Measurements from ENCODE around the gene FAM216B.
A peak's percentile ranks its signal among the peaks of the same experiment; 100 is the strongest.

The FAM216B gene

GRCh38 chr13:42795666-42796065, 14.3 kb downstream of the FAM216B start:
- no peak overlapping the region for H2BK15ac ChIP-seq (ENCODE audit: low read depth, poor library complexity, severe bottlenecking)
- no peak overlapping the region for H2BK12ac ChIP-seq (ENCODE audit: low read length in 2 of 2)
- H2AK5ac ChIP-seq (ENCODE audit: low read length, severe bottlenecking), result no peak overlapping the region
- H3K23ac ChIP-seq (ENCODE audit: low read length in 2 of 2), result no peak overlapping the region
- H3K27me3 ChIP-seq (ENCODE audit: control insufficient read depth in 1 of 2, insufficient read depth in 1 of 2, low read length in 2 of 2), result no peaks in the 10 kb centered on the region
- H4K91ac ChIP-seq (ENCODE audit: low read length), result no peak overlapping the region
- no peak overlapping the region for H3K4ac ChIP-seq (ENCODE audit: low read depth in 1 of 2, low read length in 2 of 2)
- WGBS, result 97% methylated on average over 2 of the region's 2 CpGs
- H3K18ac ChIP-seq (ENCODE audit: low read depth in 1 of 2, low read length in 2 of 2), result no peak overlapping the region
- no peak overlapping the region for H3K14ac ChIP-seq (ENCODE audit: low read length in 2 of 2)
- no peak overlapping the region for H4K8ac ChIP-seq (ENCODE audit: low read length)
- no peaks in the 10 kb centered on the region for H3K4me1 ChIP-seq (ENCODE audit: control insufficient read depth, insufficient read depth, low read depth, low read length)
- peaks cover 0 to 60% of the 10 kb centered on the region in 2 experiments for H3K36me3 ChIP-seq (ENCODE audit: control insufficient read depth in 1 of 2, insufficient read depth in 2 of 2, low read depth in 1 of 2, low read length in 2 of 2)
- no peak overlapping the region for H2BK120ac ChIP-seq (ENCODE audit: low read depth, low read length)
- no peak overlapping the region for H3K27ac ChIP-seq (ENCODE audit: low read length, poor library complexity, severe bottlenecking)
- H2BK5ac ChIP-seq (ENCODE audit: low read depth, low read length, poor library complexity, severe bottlenecking), result no peak overlapping the region
- H3K4me3 ChIP-seq (ENCODE audit: insufficient read depth in 1 of 2, low read depth in 1 of 2, low read length in 2 of 2), result no peak overlapping the region
- no peaks in the 10 kb centered on the region for H3K79me1 ChIP-seq (replicated peaks; ENCODE audit: low read length, poor library complexity, severe bottlenecking)
- no peaks in the 10 kb centered on the region for H3K9me3 ChIP-seq (ENCODE audit: control insufficient read depth, low read length)
- H3K4me2 ChIP-seq (ENCODE audit: low read length, poor library complexity, severe bottlenecking), result no peak overlapping the region
- H2AFZ ChIP-seq (ENCODE audit: low read depth, low read length), result no peak overlapping the region
- DNase-seq, result no peak
- no peak overlapping the region for H3K9ac ChIP-seq (ENCODE audit: low read length)

- Histone ChIP-seq H3K36me3 (ENCODE audit: control insufficient read depth in 1 of 2, insufficient read depth in 2 of 2, low read depth in 1 of 2, low read length in 2 of 2) (peaks cover 0 to 48% of the 10 kb centered on the region in 2 experiments), H3K18ac (ENCODE audit: low read depth in 1 of 2, low read length in 2 of 2) (no peak overlapping the region), H3K4ac (ENCODE audit: low read depth in 1 of 2, low read length in 2 of 2) (no peak overlapping the region), H3K79me1 (replicated peaks; ENCODE audit: low read length, poor library complexity, severe bottlenecking) (no peaks in the 10 kb centered on the region), H3K23ac (ENCODE audit: low read length in 2 of 2) (no peak overlapping the region), H4K8ac (ENCODE audit: low read length) (peak overlapping the region; percentile 12), H3K4me3 (ENCODE audit: insufficient read depth in 1 of 2, low read depth in 1 of 2, low read length in 2 of 2) (no peak overlapping the region), H3K27me3 (ENCODE audit: control insufficient read depth in 1 of 2, insufficient read depth in 1 of 2, low read length in 2 of 2) (no peaks in the 10 kb centered on the region), H3K27ac (ENCODE audit: low read length, poor library complexity, severe bottlenecking) (no peak overlapping the region), H2BK120ac (ENCODE audit: low read depth, low read length) (no peak overlapping the region), H3K9me3 (ENCODE audit: control insufficient read depth, low read length) (no peaks in the 10 kb centered on the region), H4K91ac (ENCODE audit: low read length) (no peak overlapping the region), H3K14ac (ENCODE audit: low read length in 2 of 2) (no peak overlapping the region), H3K4me2 (ENCODE audit: low read length, poor library complexity, severe bottlenecking) (no peak overlapping the region), H3K9ac (ENCODE audit: low read length) (peak overlapping the region; percentile 25), H2AFZ (ENCODE audit: low read depth, low read length) (no peak overlapping the region), H2BK15ac (ENCODE audit: low read depth, poor library complexity, severe bottlenecking) (no peak overlapping the region), H3K4me1 (ENCODE audit: control insufficient read depth, insufficient read depth, low read depth, low read length) (no peaks in the 10 kb centered on the region), H2BK12ac (ENCODE audit: low read length in 2 of 2) (no peak overlapping the region), H2BK5ac (ENCODE audit: low read depth, low read length, poor library complexity, severe bottlenecking) (no peak overlapping the region), H2AK5ac (ENCODE audit: low read length, severe bottlenecking) (no peak overlapping the region)
- DNase-seq, result no peak
- 90% methylated on average over 5 of the region's 7 CpGs for WGBS
Observed at GRCh38 chr13:42796747-42797356, 15.5 kb downstream of the FAM216B start.

- Histone ChIP-seq H3K9me3 (ENCODE audit: control insufficient read depth, low read length) (no peaks in the 10 kb centered on the region), H3K79me1 (replicated peaks; ENCODE audit: low read length, poor library complexity, severe bottlenecking) (no peaks in the 10 kb centered on the region), H4K8ac (ENCODE audit: low read length) (no peak overlapping the region), H3K27me3 (ENCODE audit: control insufficient read depth in 1 of 2, insufficient read depth in 1 of 2, low read length in 2 of 2) (no peaks in the 10 kb centered on the region), H2AFZ (ENCODE audit: low read depth, low read length) (no peak overlapping the region), H3K4ac (ENCODE audit: low read depth in 1 of 2, low read length in 2 of 2) (no peak overlapping the region), H3K4me2 (ENCODE audit: low read length, poor library complexity, severe bottlenecking) (no peak overlapping the region), H3K18ac (ENCODE audit: low read depth in 1 of 2, low read length in 2 of 2) (no peak overlapping the region), H2BK5ac (ENCODE audit: low read depth, low read length, poor library complexity, severe bottlenecking) (no peak overlapping the region), H2BK15ac (ENCODE audit: low read depth, poor library complexity, severe bottlenecking) (no peak overlapping the region), H3K4me1 (ENCODE audit: control insufficient read depth, insufficient read depth, low read depth, low read length) (no peaks in the 10 kb centered on the region), H3K27ac (ENCODE audit: low read length, poor library complexity, severe bottlenecking) (no peak overlapping the region), H2BK120ac (ENCODE audit: low read depth, low read length) (no peak overlapping the region), H4K91ac (ENCODE audit: low read length) (no peak overlapping the region), H2AK5ac (ENCODE audit: low read length, severe bottlenecking) (no peak overlapping the region), H2BK12ac (ENCODE audit: low read length in 2 of 2) (no peak overlapping the region), H3K36me3 (ENCODE audit: control insufficient read depth in 1 of 2, insufficient read depth in 2 of 2, low read depth in 1 of 2, low read length in 2 of 2) (peaks cover 0 to 36% of the 10 kb centered on the region in 2 experiments), H3K4me3 (ENCODE audit: insufficient read depth in 1 of 2, low read depth in 1 of 2, low read length in 2 of 2) (no peak overlapping the region), H3K14ac (ENCODE audit: low read length in 2 of 2) (no peak overlapping the region), H3K9ac (ENCODE audit: low read length) (no peak overlapping the region), H3K23ac (ENCODE audit: low read length in 2 of 2) (no peak overlapping the region)
- 98% methylated on average over 5 of the region's 6 CpGs for WGBS
- no peak for DNase-seq
Observed at GRCh38 chr13:42798118-42798517, 16.7 kb downstream of the FAM216B start.

- Histone ChIP-seq H2BK12ac (ENCODE audit: low read length in 2 of 2) (no peak overlapping the region), H3K9me3 (ENCODE audit: control insufficient read depth, low read length) (no peaks in the 10 kb centered on the region), H2AFZ (ENCODE audit: low read depth, low read length) (no peak overlapping the region), H3K9ac (ENCODE audit: low read length) (no peak overlapping the region), H2BK120ac (ENCODE audit: low read depth, low read length) (no peak overlapping the region), H3K27ac (ENCODE audit: low read length, poor library complexity, severe bottlenecking) (no peak overlapping the region), H2AK5ac (ENCODE audit: low read length, severe bottlenecking) (no peak overlapping the region), H3K36me3 (ENCODE audit: control insufficient read depth in 1 of 2, insufficient read depth in 2 of 2, low read depth in 1 of 2, low read length in 2 of 2) (peaks cover 0 to 19% of the 10 kb centered on the region in 2 experiments), H4K8ac (ENCODE audit: low read length) (no peak overlapping the region), H3K4me2 (ENCODE audit: low read length, poor library complexity, severe bottlenecking) (no peak overlapping the region), H4K91ac (ENCODE audit: low read length) (no peak overlapping the region), H3K14ac (ENCODE audit: low read length in 2 of 2) (no peak overlapping the region), H2BK5ac (ENCODE audit: low read depth, low read length, poor library complexity, severe bottlenecking) (no peak overlapping the region), H3K23ac (ENCODE audit: low read length in 2 of 2) (no peak overlapping the region), H3K4ac (ENCODE audit: low read depth in 1 of 2, low read length in 2 of 2) (no peak overlapping the region), H2BK15ac (ENCODE audit: low read depth, poor library complexity, severe bottlenecking) (no peak overlapping the region), H3K18ac (ENCODE audit: low read depth in 1 of 2, low read length in 2 of 2) (no peak overlapping the region), H3K79me1 (replicated peaks; ENCODE audit: low read length, poor library complexity, severe bottlenecking) (no peaks in the 10 kb centered on the region), H3K27me3 (ENCODE audit: control insufficient read depth in 1 of 2, insufficient read depth in 1 of 2, low read length in 2 of 2) (no peaks in the 10 kb centered on the region), H3K4me3 (ENCODE audit: insufficient read depth in 1 of 2, low read depth in 1 of 2, low read length in 2 of 2) (no peak overlapping the region), H3K4me1 (ENCODE audit: control insufficient read depth, insufficient read depth, low read depth, low read length) (no peaks in the 10 kb centered on the region)
- WGBS, result 87% methylated on average over 3 of the region's 5 CpGs
- DNase-seq, result no peak
Observed at GRCh38 chr13:42800109-42800643, 18.8 kb downstream of the FAM216B start.

Data from mesenchymal stem cell (in vitro differentiated cells and primary cell).